Right atrium auricular region (tissue), 2 donors: ENCODE data around the gene MRFAP1. TPM values are rescaled to one million over a fixed set of nuclear protein-coding genes. Genes with fewer than 3 reads are reported as not detected.

Experiments
- DNase-seq: peaks from one replicate; pipeline ENCODE4 v3.0.0-alpha.2; 2019; ENCODE audit warnings: low spot score
- H3K27ac ChIP-seq, 2 donors: fragments of 200-600 bp; sonication (generic); 1 replicate in 1 of 2; 2 replicates in 1 of 2; pipeline ENCODE4 v1.5.1; 2016 to 2019
- H3K27me3 ChIP-seq, 2 donors: fragments of 200-600 bp; sonication (generic); one replicate each; pipeline versions ENCODE4 v1.5.1 to v1.6.0; 2017 to 2019
- H3K36me3 ChIP-seq: fragments of 200-600 bp; sonication (generic); one replicate; pipeline ENCODE4 v1.5.1; 2016
- H3K4me1 ChIP-seq, 2 donors: fragments of 200-600 bp; sonication (generic); one replicate each; pipeline versions ENCODE4 v1.5.1 to v1.6.0; 2017 to 2019
- H3K4me3 ChIP-seq, 2 donors: fragments of 200-600 bp; sonication (generic); 1 replicate in 1 of 2; 2 replicates in 1 of 2; pipeline ENCODE4 v1.5.1; 2017 to 2019; ENCODE audit warnings: mild to moderate bottlenecking in 1 of 2, moderate library complexity in 1 of 2
- H3K9me3 ChIP-seq, 2 donors: fragments of 200-600 bp; sonication (generic); one replicate each; pipeline ENCODE4 v1.5.1; 2019
- CTCF ChIP-seq, 2 donors: fragments of 200-600 bp; sonication (generic); IDR thresholded peaks; one replicate each; pipeline ENCODE4 v1.5.1; 2019; ENCODE audit warnings: antibody characterized with exemption in 2 of 2
- total RNA-seq, 2 donors: library from RNA; depleted of rRNA; stranded (reverse); fragments of >200 nt; gene quantifications; one replicate each; pipeline ENCODE4 v1.1.0, GENCODE V29; 2016

MRFAP1 gene
- total RNA-seq, 2 donors from 2014 or later: 170 to 176 TPM

- Histone ChIP-seq H3K27me3 (no peaks in the 10 kb centered on the region), H3K4me3 (peak overlapping the region; percentile 64 to 79), H3K27ac (peak overlapping the region; percentile 81 to 85), H3K9me3 (no peaks in the 10 kb centered on the region), H3K36me3 (no peaks in the 10 kb centered on the region), H3K4me1 (peaks cover 0 to 31% of the 10 kb centered on the region in 2 donors)
- TF ChIP-seq CTCF (IDR thresholded peaks at IDR 0.05): peak in 1 of 2 donors; percentile 41
- no peak for DNase-seq
Measured at GRCh38 chr4:6674500-6675149, 34.1 kb downstream of the MRFAP1 start.

- no peaks in the 10 kb centered on the region for H3K27me3 ChIP-seq
- no peak overlapping the region for H3K4me3 ChIP-seq
- H3K27ac ChIP-seq: no peak overlapping the region
- H3K4me1 ChIP-seq: peaks cover 0 to 31% of the 10 kb centered on the region in 2 donors
- no peak for DNase-seq
- no peak for TF ChIP-seq CTCF (IDR thresholded peaks at IDR 0.05)
- no peaks in the 10 kb centered on the region for H3K36me3 ChIP-seq
- H3K9me3 ChIP-seq: no peaks in the 10 kb centered on the region
Measured at GRCh38 chr4:6676722-6677558, 36.5 kb downstream of the MRFAP1 start.

GRCh38 chr4:6680372-6681034 lies 40.0 kb downstream of the MRFAP1 start:
- Histone ChIP-seq H3K4me3 (no peak overlapping the region), H3K9me3 (no peaks in the 10 kb centered on the region), H3K4me1 (peaks cover 0 to 19% of the 10 kb centered on the region in 2 donors), H3K36me3 (no peaks in the 10 kb centered on the region), H3K27me3 (no peaks in the 10 kb centered on the region), H3K27ac (no peak overlapping the region)
- TF ChIP-seq CTCF (IDR thresholded peaks at IDR 0.05): no peak
- DNase-seq: no peak

- TF ChIP-seq CTCF (IDR thresholded peaks at IDR 0.05): no peak
- no peak overlapping the region for H3K4me3 ChIP-seq
- H3K9me3 ChIP-seq: no peaks in the 10 kb centered on the region
- H3K4me1 ChIP-seq: peaks cover 0 to 12% of the 10 kb centered on the region in 2 donors
- H3K36me3 ChIP-seq: no peaks in the 10 kb centered on the region
- no peak overlapping the region for H3K27ac ChIP-seq
- DNase-seq: no peak
- H3K27me3 ChIP-seq: no peaks in the 10 kb centered on the region
Measured at GRCh38 chr4:6681191-6681590, 40.7 kb downstream of the MRFAP1 start.

GRCh38 chr4:6682862-6683590 lies 42.5 kb downstream of the MRFAP1 start:
- Histone ChIP-seq H3K9me3 (no peaks in the 10 kb centered on the region), H3K36me3 (no peaks in the 10 kb centered on the region), H3K4me3 (no peak overlapping the region), H3K27ac (no peak overlapping the region), H3K27me3 (no peaks in the 10 kb centered on the region), H3K4me1 (no peaks in the 10 kb centered on the region)
- no peak for TF ChIP-seq CTCF (IDR thresholded peaks at IDR 0.05)
- DNase-seq: no peak
